Suprapubic skin (tissue), 4 donors: ENCODE data around the gene NXNL1.

Source experiments
- POLR2A ChIP-seq, 2 donors: fragments of 450-650 bp; IDR thresholded peaks; one replicate each; pipeline ENCODE4 v1.6.1; 2017; ENCODE audit warnings: antibody characterized with exemption in 2 of 2, mild to moderate bottlenecking in 2 of 2, moderate library complexity in 2 of 2
- POLR2AphosphoS5 ChIP-seq, 3 donors: sonication (generic); formaldehyde crosslinking; IDR thresholded peaks; one replicate each; pipeline ENCODE4 v1.6.1; 2017; ENCODE audit warnings: antibody characterized with exemption in 3 of 3
- TF ChIP-seq, protein P1 (sequence below), 2 donors: fragments of 200-600 bp in 1 of 2; fragments of 450-650 bp in 1 of 2; sonication (generic) in 1 of 2; IDR thresholded peaks; one replicate each; pipeline ENCODE4 v1.5.1; 2016 to 2019; ENCODE audit warnings: antibody characterized with exemption in 2 of 2, mild to moderate bottlenecking in 1 of 2, moderate library complexity in 1 of 2

DNA sequence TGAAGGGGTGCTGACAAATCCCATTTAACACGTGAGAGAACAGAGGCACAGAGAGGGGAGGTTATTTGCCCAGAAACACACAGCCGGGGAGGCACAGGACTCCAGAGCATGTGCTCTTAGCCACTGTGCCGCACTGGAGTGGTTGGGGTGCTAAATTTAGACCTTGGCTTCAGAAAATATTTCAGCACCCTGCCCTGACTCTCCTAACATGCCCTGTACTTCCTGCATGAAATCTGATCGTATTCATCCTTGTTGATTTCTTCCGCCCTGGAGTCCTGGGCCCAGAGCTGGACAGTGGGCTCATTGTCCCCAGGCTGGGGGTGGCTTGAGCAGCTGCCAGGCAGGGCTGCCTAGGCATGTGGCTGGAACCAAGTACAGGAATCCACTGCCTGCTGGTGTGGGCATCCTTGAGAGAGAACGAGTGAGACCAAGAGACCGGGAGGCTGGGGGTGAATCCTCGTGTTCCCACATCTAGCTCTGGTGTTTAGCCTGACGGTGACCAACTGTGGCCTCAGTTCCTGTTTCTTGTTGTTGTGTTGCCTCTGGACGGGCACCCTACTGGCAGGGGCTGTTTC lies 14.9 kb upstream of the NXNL1 start:
- TF ChIP-seq, protein P1, sequence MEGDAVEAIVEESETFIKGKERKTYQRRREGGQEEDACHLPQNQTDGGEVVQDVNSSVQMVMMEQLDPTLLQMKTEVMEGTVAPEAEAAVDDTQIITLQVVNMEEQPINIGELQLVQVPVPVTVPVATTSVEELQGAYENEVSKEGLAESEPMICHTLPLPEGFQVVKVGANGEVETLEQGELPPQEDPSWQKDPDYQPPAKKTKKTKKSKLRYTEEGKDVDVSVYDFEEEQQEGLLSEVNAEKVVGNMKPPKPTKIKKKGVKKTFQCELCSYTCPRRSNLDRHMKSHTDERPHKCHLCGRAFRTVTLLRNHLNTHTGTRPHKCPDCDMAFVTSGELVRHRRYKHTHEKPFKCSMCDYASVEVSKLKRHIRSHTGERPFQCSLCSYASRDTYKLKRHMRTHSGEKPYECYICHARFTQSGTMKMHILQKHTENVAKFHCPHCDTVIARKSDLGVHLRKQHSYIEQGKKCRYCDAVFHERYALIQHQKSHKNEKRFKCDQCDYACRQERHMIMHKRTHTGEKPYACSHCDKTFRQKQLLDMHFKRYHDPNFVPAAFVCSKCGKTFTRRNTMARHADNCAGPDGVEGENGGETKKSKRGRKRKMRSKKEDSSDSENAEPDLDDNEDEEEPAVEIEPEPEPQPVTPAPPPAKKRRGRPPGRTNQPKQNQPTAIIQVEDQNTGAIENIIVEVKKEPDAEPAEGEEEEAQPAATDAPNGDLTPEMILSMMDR (IDR thresholded peaks at IDR 0.05): no peak
- TF ChIP-seq POLR2A (IDR thresholded peaks at IDR 0.05) (no peak), POLR2AphosphoS5 (IDR thresholded peaks at IDR 0.05) (peak in 1 of 3 donors; percentile 72)
